HG03575 (cell line): ENCODE results near the gene DRD1.
"Not testable (repeated sequence)": the region's sequence is repeated elsewhere in the genome, so short reads cannot be mapped to it uniquely, and the experiment has no call there.

ENCODE experiments used
- ATAC-seq: cut with Tn5 transposase; IDR thresholded peaks from one replicate; pipeline ENCODE4 v1.9.1; 2021; ENCODE audit not compliant: unreplicated experiment, insufficient number of reproducible peaks, low FRiP score; ENCODE audit errors: extremely low read depth

DRD1 gene

DNA sequence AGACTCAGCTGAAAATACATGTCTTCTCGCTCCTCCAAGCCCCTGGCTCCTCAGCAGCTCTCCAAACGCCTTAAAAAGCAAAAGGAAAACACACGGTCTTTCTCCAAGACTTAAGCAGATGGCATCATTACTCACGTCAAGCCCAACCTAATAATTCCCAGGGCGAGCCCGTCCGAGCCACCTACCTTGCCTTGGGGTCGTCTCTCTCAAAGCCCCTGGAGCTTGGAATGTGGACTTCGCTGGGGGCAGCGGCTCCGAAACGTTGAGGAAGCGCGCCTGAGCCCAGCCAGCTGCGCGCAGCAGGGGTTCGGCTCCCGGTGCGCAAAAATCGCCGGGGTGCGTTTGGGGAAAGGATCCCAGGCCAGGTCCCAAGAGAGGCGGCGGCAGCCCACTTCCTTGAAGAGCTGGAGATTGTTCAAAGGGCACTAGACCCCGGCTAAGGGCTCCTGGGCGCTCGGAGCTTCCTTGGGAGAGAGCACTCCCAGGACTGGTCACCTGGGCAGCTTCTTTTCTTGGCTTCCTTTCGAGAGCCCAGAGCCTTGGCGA lies 395 bp downstream of the DRD1 start:
- no peak for ATAC-seq

DNA sequence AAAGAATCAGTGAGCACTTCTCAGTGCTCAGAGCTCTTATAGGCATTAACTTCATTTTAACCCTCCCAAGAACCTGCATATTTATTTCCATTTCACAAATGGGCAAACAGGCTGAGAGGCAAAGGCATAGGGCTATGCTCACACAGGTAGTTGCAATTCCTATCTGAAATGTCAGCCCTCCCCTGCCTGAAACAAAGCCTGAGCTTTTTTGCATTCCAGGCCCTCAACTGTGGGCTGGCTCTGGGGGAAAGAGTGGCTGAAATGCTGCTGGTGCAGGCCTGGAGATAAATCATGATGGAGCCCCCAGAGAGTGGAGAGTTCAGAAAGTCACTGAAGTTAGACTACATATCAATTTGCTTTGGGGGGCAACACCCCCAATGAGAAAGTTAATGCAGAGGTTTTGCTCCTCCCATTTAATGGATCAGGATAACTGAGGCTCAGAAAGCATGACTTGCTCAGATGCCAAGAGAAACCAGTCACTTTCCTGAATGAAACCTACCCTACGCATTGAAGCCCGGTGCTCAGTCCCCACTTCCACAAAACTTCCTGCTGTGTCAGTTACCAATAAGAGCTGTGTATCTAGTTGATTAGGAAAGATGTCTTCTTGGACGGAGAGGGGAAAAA lies 5.6 kb downstream of the DRD1 start:
- ATAC-seq, result no peak

DNA sequence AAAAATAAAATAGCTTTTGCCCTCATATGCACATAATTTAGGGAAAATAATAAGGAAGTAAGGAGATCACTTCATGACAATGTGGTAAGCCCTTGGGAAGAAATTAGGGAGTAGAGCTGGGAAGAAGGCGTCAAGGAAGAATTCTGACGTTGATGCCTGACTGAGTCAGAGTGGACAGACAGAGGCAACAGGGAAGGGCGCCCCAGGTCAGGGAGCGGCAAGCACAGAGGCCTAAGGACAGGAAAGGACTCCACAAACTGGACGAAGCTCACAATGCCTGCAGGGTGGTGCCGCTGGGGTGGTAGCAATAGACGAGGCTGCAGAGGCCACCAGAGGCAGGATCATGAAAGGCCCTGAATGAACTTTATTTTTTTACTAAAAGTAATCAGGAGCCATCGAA lies 7.6 kb downstream of the DRD1 start:
- no peak for ATAC-seq

DNA sequence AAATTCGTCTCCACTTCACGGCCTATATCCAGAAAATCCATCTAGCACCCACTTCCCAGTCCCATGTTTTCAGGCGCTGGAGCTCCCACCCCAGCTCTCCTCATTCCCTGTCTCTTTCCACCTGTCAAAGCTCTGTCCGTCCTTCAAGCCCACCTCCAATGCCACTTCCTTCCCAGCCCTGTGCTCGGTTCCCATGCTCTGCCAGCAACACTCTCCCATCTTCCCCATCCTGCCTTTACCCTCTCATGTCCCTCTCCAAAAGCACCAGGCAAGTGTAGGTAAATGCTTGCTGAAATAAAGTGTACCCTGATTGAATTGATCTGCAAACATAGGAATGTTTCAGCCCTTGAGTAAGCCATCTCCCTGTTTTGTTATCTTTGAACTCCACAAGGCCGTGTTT lies 9.2 kb downstream of the DRD1 start:
- ATAC-seq, result no peak

DNA sequence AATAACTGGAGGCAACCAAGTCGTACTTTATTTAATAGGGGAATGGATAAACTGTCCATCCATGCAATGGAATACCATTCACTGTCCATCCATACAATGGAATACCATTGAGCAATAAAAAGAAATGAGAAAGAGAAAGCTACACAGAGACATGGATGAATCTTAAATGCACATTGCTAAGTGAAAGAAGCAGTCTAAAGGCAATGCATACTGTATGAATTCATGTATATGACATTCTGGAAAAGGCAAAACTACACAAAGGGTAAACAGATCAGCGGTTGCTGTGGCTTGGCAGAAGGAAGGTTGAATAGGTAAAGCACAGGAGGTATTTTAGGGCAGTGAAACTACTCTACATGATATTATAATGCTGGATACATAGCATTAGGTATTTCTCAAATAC lies 16.2 kb downstream of the DRD1 start:
- ATAC-seq, result no peak

DNA sequence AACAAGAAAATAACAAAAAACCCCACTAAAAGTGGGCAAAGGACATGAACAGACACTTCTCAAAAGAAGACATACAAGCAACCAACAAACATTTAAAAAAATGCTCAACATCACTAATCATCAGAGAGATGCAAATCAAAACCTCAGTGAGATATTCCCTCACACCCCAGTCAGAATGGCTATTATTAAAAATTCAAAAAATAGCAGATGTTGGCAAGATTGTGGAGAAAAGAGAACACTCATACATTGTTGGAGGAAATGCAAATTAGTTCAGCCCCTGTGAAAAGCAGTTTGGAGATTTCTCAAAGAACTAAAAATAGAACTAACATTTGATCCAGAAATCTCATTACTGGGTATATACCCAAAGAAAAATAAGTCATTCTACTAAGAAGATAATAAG lies 19.4 kb downstream of the DRD1 start:
- not testable (repeated sequence) for ATAC-seq

DNA sequence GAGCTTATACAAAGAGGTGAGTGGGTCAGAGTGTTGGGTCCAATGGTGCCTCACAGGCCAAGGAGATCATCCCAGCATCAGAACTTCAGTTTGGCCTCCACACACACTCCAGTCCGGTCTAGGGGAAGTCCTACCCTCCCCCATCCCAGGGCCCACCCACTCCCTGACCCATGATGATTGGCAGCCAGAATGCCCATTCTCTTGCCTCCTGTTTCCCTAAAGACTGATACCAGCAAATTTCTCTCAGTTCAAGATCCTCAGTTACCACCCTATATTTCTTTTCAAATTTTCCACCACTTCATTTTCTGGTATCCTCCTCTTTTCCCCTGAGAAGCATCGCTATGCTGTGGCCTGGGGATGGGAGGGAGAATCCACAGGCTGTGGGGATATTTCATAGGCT lies 21.9 kb downstream of the DRD1 start:
- ATAC-seq, result no peak

DNA sequence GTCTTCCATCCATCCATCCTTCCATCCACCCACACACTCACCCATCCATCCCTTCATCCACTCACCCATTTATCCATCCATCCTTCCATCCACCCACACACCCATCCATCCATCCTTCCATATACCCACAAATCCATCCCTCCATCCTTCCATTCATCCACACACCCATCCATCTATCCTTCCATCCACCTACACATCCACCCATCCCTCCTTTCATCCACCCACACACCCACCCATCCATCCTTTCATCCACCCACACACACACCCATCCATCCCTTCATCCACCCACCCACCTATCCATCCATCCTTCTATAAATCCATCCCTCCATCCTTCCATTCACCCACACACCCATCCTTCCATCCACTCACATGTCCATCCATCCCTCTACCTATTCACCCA lies 23.6 kb downstream of the DRD1 start:
- ATAC-seq, result no peak

DNA sequence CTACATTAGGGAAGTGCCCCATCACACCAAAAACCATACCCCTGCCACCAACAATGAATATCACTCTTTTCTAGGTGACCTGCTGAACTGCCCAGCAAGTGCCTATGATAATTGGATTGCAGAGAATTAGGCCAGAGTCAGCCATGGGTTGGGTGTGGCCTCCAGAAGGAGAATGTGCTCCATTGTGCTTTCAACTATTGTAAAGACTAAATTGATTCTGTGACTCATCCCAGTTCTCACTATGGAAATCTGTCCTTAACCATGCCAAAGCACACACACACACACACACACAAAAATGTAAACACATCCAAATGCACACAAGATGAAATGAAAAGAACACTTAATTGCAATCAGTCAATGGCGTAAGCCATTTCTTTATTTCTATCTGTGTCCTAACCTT lies 25.7 kb downstream of the DRD1 start:
- ATAC-seq, result no peak

DNA sequence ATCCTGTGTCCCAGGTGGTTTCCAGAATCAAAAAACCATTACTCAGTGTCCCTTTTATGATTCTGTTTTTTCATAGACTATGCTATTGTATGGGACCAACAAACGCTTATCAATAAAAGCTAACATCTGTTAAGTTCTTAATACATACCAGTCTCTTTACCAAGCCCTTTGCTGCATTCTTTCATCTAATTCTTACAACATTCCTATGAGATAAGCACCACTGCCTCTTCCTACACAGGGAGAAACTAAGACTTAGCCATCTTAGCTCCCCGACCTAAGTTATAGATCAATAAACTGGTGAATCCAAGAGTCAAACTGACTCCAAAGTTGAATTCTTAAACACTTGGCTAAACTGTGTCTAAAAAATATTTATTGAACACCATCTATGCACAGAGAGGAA lies 26.6 kb downstream of the DRD1 start:
- no peak for ATAC-seq

DNA sequence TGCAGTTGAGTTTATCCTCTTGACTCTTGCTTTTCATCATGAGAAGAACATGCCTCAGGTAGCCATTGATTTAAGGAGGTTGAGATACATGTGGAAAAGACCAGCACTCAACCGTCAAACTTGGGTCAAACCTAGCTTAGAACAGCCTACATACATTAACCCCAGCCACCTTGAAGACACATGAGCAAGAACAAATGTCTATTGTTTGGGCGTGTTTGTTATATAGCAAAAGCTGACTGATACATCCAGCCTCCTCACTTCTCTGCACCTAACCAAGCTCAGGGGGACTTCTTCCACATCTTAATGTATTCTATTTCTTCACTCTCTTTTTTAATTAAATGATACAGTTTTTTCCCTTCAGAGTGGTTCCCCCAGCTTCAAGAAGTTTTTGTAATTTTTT lies 28.7 kb downstream of the DRD1 start:
- no peak for ATAC-seq

DNA sequence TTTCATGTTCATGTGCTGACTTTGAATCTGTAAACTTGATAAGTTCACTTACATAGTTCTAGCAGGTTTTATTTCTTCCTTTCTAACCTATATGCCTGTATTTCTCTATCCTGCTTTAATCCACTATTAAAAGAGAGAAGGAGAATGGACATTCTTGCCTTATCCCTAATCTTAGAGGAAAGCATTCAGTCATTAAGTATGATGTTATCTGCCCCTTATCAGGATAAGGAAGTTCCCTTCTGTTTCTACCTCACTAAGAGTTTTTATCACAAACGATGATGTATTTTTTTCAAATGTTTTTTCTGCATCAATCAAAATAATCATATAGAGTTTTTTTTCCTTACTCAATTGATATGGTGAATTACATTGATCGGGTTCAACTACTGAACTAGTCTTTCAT lies 33.1 kb downstream of the DRD1 start:
- no peak for ATAC-seq

DNA sequence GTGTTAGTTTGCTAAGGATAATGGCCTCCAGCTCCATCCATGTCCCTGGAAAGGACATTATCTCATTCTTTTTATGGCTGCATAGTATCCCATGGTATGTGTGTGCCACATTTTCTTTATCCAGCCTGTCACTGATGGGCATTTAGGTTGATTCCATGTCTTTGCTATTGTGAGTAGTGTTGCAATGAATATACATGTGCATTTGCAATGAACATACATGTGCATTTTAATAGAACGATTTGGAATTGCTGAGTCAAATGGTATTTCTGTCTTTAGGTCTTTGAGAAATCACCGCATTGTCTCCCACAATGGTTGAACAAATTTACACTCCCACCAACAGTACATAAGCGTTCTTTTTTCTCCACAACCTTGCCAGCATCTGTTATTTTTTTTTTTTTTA lies 37.7 kb downstream of the DRD1 start:
- ATAC-seq, result no peak

DNA sequence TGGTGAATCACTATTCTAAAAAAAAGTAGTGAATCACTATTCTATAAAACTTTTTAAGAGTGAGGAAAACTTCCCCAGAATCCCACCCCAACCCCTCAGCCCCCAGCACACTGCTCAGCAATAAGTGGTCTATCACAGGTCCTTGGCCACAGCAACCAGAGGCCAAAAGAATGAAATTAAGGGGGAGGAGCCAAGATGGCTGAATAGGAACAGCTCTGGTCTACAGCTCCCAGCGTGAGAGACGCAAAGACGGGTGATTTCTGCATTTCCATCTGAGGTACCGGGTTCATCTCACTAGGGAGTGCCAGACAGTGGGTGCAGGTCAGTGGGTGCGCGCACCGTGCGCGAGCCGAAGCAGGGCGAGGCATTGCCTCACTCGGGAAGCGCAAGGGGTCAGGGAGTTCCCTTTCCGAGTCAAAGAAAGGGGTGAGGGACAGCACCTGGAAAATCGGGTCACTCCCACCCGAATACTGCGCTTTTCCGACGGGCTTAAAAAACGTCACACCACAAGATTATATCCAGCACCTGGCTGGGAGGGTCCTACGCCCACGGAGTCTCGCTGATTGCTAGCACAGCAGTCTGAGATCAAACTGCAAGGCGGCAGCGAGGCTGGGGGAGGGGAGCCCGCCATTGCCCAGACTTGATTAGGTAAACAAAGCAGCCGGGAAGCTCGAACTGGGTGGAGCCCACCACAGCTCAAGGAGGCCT lies 46.2 kb downstream of the DRD1 start:
- not testable (repeated sequence) for ATAC-seq

DNA sequence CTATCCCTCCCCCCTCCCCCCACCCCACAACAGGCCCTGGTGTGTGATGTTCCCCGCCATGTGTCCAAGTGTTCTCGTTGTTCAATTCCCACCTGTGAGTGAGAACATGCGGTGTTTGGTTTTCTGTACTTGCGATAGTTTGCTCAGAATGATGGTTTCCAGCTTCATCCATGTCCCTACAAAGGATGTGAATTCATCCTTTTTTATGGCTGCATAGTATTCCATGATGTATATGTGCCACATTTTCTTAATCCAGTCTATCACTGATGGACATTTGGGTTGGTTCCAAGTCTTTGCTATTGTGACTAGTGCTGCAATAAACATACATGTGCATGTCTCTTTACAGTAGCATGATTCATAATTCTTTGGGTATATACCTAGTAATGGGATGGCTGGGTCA lies 48.6 kb downstream of the DRD1 start:
- ATAC-seq, result not testable (repeated sequence)

DNA sequence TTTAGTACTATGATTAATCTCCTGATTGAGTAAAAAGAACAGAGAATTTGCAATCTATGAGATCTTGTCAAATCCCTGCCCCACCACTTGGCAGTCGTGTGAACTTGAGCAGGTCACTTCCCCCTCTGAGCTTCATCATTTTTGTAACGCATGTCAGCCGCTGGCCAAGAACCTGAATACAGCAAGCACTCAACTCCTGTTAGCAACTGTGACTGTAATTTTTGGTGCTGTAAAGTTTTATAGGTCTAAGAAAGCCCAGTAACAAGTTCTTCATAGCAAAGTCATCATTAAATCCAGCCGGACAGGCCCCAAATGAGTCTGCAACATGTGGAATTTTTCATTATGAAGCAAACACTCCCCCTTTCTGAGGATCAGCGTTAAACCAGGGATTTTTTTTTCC lies 49.4 kb downstream of the DRD1 start:
- ATAC-seq, result no peak

DNA sequence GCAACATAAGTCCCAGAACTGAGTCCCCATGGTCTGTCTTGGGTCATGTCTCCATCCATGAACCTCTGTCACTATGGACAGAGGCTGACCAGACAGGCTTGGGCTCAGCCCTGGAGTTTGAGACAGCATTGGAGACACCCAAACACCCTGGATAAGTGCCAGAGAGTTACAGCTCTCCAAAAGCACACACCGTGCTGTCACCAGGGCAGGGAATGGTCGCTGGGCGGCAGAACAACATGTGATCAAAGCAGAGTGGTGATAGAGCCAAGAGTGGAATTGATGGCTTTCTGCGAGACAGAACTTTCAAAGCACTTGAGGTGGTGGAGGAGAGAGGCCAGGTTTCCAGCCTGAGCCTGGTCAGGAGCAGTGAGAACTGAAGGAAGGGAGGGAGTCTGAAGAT lies 50.1 kb downstream of the DRD1 start:
- ATAC-seq, result no peak

DNA sequence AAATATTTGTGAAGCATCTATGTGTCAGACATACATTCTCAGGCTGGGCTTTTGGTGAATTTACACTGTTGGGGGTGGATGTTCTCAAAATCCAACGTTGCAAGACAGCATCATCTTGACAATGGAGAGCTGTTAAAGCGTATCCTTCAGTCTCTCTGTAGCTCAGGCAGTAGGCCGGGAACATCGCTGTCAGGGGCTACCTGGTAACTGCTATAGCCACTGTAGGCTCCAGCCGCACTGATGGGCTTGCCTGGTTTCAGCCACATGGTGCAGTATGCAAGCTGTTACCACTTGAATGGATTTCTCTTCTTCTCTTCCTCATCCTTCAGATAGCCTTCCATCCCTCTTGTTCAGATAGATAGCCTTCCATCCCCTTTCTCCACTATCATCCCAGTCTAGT lies 51.7 kb downstream of the DRD1 start:
- ATAC-seq, result no peak

DNA sequence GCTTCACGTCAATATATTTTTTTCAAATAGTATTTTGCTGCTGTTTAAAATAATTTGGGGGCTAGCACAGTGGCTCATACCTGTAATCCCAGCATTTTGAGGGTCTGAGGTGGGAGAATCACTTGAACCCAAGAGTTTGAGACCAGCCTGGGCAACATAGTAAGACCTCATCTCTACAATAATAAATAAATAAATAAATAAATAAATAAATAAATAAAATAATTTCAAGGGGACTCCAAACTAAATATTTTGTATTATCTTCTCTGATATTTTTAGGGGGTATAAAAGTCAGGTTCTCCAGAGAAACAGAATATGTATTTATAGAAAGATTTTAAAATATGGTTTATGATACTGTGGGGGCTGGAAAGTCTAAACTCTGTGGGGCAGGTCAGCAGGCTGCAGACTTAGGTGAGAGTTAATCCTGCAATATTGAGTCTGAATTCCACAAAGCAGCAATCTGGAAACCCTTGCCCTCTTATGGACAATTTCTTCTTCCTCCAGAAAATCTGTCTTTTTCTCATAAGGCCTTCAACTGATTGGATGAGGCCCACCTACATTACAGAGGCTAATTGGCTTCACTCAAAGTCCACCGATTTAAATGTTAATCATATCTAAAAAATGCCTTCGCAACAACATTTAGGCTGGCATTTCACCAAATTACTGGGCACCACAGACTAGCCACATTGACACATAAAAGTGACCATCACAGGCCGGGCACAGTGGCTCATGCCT lies 53.5 kb downstream of the DRD1 start:
- no peak for ATAC-seq
